HG02852 (cell line): ENCODE results near the gene ASTE1.
"Not testable (repeated sequence)": the region's sequence is repeated elsewhere in the genome, so short reads cannot be mapped to it uniquely, and the experiment has no call there.

Experiments
- ATAC-seq: cut with Tn5 transposase; IDR thresholded peaks from one replicate; pipeline ENCODE4 v1.9.1; 2021; ENCODE audit warnings: mild to moderate bottlenecking, moderate library complexity; ENCODE audit not compliant: unreplicated experiment

ASTE1 gene

DNA sequence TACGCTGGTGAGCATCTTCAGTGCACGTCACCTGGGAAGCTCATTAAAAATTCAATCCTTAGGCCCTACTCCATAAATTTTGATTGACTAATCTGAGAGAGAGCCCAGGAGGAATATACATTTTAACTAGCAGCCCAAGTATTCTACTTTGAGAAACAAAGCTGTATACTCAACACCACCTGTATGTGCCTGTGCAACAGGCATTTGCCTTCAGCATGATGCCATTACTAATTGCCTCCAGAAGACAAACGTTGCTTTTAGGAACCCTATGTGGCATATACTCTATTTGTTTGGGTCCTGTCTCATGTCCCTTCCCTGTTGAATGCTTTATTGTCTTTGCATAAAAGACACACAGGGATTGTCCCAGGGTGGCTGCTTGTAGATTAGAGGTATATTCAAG is 7.7 kb downstream of the ASTE1 start:
- ATAC-seq, result no peak

DNA sequence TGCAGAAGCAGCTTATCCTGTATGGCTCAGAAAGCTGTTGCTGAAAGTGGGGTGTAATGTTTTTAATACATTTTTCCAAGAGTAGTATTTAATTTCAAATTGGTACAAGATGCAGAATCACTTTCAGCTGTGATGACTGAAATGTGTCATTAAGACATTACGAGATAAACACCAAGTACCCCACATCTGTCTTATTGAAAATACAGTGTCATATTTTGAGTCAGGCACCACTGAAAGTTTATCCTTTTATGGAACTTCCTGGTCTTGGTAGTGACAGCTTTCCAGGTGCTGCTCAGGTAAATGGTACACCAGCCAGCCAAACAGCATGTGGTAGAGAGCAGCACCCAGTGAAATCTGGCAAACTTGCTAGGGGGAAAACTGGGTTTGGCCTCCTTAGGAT is 16.9 kb downstream of the ASTE1 start:
- no peak for ATAC-seq

DNA sequence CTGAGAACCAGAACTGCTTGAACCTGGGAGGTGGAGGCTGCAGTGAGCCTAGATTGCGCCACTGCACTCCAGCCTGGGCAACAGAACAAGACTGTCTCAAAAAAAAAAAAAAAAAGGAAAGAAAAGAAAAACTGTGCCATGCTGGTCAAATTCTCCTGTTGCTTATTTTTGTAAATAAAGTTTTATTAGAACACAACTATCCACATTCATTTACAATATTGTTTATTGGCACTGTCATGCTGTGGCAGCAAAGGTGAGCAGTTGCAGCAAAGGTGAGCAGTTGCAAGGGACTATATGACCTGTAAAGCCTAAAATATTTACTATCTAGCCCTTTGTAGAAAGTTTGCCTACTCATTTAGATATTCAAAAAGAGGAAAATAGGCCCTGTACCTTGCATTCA is 18.3 kb downstream of the ASTE1 start:
- no peak for ATAC-seq

DNA sequence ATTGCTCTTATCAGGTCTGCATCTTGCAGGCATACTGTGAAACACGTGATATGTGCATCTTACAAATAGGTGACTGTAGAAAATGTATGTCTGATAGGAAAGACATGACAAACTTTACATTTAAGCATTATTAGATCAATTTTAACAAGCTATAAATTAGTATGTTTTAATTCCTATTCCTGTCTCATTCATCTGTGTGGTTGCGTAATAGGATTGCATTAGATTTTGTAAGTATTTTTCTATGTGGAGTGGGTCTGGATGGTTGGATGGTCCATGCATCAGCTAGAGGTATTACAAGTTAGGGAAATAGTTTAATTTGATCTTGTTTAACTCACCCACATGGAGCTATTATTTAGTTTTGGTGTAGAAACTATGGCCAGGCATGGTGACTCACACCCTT is 18.8 kb downstream of the ASTE1 start:
- no peak for ATAC-seq

DNA sequence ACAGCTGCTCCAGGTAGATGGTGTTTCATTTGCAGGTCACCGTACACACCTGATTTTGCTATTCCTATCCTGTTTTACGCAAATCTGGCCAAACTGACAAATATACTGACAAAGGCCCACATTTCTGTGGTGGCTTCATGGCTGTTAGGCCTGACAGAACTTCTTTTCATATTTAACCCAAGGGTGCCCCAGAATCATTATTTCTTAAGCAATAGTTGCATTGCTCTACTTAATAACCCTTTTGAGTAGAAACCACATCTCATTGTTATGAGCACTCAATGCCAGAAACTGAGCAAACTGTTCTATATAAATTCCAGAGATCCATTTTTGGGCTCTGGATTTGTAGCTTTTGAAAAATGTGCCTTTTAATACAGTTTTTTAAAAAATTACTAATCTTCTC is 19.4 kb downstream of the ASTE1 start:
- no peak for ATAC-seq

DNA sequence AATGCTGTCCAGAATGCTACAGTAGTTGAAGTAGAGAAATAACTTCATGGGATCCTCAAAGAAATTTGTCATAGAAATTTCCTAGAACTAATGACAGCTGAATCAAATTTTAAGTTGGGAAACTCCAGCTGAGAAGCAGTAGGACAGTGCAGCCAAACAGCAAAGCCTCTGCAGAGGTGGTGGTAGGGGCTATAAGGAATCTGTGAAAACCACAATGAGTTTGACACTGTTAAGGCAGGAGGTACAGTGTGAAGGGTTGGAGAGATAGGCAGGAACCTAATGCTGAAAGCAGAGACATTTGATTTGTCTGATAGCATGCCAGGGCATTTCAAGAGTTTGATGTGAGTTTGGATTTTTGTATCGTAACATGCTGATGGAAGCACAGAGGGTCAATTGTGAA is 22.0 kb downstream of the ASTE1 start:
- ATAC-seq, result no peak

DNA sequence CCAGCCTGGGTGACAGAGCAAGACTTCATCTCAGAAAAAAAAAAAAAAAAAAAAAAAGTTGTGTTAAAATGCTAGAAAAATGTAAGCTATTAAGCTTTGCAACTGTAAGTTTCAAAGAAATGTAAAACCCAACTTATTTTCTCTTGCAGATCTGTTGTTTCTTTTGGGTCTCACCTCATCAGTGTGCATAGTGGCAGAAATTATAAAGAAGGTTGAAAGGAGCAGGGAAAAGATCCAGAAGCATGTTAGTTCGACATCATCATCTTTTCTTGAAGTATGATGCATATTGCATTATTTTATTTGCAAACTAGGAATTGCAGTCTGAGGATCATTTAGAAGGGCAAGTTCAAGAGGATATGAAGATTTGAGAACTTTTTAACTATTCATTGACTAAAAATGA is 25.6 kb downstream of the ASTE1 start:
- ATAC-seq, result no peak

DNA sequence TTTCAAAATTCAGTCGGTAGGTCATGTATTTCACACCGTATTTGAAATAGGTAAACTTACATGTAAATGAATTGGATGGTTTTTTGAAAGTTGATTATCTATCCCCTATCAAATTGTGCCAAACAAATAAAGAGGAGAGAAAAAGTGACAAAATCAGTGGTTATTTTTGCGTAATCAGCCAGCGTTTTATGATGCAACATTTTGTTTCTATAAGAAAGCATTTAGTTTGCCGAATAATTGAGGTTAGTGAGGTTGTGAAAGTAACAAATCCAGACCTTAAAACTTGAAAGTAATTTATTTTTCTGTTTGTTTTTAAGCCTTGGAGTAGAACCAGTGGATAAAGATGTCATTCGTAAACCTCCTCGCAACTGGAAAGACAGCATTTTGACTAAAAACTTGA is 29.3 kb downstream of the ASTE1 start:
- ATAC-seq, result no peak

DNA sequence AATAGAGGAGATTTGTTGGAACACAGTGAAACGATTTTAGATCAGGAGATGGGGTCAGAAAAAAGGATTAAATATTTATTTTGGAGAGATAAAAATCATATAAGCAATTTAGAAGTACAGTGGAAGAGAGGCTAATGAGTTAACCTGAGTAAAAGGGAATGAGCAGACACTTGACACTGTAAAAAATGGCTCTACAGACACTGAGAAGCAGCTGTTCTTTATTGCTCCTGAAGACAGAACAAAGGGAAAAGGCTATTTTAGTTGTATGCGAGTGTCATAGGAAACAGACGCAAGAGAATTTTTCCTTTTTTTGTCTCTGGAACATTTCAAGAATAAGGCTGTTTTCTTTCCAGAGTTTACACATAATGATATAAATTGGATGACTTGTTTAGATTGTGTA is 34.3 kb downstream of the ASTE1 start:
- ATAC-seq, result no peak

DNA sequence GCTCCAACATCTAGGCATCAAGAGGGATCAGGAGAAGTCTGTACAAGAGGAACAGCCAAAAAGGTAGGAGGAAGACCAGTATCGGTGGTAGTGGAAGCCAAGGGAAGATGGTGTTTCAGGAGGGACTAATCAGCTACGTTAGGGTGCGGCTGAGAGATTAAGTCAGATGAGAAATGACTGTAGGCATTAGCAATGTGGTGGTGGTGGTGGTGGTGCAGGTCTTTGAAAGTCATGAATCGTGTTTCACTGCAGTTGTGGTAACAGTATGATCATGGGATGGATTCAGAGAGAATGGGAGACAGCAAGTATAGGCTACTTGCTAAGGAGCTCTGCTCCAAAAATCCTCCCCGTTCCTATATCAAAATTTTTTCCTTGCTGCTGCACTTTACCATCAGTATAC is 35.5 kb downstream of the ASTE1 start:
- no peak for ATAC-seq

DNA sequence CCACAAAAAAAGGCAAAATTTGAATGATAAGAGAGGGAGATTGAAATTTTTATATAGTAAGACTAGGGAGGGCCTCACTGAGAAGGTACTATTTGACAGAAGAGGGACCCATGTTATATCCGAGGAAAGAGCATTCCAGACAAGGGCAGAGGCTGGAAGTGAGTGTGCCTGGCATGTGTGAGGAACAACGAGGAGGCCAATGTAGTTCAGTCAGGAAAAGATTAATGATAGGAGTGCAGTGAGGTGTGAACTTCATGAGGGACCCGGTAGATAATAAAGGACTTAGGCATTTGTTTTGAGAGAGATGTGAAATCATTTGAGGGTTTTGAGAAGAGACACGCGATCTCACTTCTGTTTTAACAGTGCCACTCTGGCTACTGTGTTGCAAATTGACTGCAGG is 36.3 kb downstream of the ASTE1 start:
- ATAC-seq, result no peak

DNA sequence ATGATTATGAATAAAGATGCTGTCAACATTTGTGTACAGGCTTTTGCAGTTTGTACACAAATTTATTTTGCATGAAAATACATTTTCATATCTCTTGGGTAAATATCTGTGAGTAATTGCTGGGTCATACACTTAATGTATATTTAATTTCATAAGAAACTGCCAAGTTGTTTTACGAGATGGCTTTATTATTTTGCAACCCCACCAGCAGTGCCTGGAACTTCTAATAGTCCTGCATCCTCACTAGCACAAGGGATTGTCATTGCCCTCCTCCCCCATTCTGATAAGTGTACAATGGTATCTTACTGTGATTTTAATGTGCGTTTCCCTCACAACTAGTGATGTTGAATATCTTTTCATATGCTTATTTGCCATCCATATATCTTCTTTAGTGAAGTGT is 45.2 kb downstream of the ASTE1 start:
- ATAC-seq, result no peak

DNA sequence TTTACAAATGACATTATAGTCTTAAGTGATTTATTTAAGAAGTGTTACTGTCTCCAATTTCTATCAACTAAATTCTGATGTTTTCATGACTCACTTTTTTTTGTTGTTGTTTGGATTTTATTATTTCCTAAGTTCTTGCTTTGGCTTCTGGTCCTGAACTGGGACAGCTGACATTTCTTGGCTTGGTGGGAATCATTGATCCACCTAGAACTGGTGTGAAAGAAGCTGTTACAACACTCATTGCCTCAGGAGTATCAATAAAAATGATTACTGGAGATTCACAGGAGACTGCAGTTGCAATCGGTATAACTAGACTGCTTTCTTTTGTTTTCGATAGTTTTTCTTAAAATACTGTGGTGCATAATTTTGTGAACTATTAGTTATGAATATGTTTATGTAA is 47.5 kb downstream of the ASTE1 start:
- no peak for ATAC-seq

DNA sequence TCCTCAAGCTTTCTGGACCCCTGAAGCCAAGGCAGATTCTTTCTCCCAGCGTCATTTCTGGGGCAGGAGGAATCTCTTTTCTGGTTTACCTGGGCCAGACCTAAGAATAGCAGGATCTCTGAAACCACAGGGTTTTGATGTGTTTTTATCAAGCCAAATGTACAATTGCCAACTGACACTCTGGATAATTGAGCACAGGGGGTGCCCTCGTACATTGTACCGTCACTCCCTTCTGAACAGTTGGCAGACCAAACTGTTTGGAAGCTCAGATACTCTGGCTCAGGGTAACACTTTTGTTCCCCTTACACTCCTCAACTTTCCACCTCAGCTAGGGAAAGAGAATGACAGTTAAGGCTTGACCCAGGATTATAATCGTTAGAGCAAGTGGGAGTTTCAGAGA is 49.9 kb downstream of the ASTE1 start:
- no peak for ATAC-seq

DNA sequence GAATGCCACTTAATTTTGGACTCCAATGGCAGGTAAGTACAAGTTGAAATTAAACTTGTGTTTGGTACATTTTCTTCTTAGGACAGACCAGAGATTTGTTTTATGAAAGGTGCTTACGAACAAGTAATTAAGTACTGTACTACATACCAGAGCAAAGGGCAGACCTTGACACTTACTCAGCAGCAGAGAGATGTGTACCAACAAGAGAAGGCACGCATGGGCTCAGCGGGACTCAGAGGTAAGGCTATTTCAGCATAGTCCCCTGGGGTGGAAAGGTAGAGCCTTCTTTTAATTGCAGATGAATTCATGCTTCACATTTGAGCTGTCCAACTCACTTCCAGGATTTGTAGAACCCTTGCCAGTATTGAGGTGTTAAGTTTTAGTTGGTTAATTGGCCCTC is 51.4 kb downstream of the ASTE1 start:
- no peak for ATAC-seq

DNA sequence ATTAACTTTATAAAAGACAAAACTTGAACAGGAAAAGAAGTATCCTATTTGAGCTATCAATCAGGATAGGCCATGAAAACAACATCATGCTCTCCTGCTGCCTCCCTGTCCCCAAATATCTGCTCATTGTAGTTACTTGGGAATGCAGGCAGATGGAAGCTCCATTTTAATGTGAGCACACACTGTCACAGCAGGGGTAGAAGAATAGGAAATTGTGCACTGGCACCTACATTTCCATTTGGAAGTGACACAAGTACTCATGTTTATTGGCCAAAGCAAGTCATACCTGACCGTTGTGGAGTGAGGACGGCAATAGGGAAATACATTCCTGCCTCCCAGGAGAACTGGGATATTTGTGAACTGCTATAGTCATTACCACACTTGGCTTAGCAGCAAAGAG is 52.4 kb downstream of the ASTE1 start:
- ATAC-seq, result no peak

DNA sequence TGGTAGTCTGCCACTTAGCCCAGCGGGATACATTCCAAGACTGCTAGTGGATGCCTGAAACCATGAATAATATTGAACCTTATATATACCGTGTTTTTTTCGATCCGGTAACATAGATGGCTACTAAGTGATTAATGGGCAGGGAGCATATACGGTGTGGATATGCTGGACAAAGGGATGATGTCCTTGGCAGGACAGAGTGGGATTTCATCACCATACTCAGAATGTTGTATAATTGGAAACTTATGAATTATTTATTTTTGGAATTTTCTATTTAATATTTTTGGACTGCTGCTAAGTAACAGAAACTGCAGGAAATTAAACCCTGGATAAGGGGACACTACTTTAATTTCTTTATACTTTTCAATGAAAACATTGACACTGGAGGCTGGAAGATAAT is 53.2 kb downstream of the ASTE1 start:
- no peak for ATAC-seq

DNA sequence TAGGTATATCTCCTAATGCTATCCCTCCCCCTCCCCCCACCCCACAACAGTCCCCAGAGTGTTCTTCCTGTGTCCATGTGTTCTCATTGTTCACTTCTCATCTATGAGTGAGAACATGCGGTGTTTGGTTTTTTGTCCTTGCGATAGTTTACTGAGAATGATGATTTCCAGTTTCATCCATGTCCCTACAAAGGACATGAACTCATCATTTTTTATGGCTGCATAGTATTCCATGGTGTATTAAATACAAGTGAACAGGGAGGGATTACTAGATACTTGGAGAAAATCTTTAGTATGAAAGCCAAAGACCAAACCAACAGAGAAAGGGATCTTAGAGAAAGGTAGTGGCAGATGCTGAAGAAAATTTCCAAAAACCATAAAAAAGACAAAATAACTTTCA is 54.0 kb downstream of the ASTE1 start:
- ATAC-seq, result not testable (repeated sequence)

DNA sequence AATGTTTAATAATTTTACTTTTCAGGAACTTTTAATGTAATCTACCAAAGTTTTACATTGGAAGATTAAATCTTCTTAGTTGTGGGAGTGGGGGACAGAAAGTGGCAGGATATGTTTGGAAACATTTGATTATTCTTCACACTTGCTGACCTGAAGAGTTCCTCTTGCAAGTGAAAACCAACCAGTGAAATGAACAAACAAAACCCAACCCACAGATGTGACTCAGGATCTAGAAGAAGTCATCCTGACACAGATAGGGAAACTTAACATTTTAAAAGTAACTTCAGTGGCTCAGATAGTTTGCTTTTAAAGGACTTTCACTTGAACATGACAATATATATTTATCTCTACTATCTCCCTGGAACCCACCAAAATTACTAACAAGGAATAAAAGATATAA is 55.4 kb downstream of the ASTE1 start:
- no peak for ATAC-seq

DNA sequence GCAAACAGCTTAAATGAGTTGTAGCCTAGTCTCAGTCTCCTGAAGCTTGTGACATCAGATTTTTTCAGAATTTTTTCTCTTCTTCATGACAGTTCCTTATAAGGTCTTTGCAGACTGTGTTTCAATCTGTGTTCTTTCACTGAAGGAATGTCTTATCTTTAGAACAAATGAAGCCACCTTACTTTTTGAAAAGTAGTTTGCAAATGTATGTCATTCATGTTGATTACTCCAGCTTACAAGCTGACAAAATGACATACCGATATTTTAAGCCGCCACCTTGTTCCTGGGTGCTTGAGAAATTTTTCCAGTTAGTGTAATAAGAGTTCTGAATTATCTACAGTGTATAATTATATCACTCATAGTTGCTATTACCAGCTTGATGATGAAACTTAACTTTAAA is 57.0 kb downstream of the ASTE1 start:
- no peak for ATAC-seq

DNA sequence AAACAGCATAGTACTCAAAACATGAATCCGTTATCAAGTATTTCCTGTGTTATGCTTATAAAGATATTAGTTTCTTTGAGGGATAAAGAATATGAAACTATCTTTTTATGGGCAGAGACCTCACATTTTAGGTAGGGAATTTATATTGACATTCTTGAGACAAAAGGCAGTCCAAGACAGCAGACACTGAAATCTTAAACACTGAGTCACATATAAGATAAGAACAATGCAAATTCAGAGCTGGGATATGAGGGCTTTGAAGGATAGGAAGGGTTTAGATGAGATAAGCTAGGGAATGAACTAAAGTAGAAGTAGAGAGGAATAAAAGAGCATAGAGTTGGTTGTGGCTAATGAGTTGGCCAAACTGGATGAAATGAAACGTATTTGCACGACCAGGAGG is 58.4 kb downstream of the ASTE1 start:
- ATAC-seq, result no peak

DNA sequence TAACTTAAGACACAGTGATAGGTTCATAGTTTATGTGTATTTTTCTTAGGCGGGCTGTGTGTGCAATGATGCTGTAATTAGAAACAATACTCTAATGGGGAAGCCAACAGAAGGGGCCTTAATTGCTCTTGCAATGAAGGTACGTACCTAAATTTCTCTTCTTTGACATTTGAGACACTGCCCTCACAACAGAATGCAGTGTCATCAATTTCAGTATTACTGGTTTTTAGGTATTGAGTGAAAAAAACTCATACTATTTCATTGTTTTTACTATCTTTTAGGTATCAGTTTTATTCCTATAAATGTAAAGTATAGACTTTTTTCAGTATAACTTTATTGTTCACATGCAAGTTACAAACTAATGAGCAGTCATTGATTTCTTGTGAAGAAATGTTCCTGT is 59.3 kb downstream of the ASTE1 start:
- ATAC-seq, result no peak

DNA sequence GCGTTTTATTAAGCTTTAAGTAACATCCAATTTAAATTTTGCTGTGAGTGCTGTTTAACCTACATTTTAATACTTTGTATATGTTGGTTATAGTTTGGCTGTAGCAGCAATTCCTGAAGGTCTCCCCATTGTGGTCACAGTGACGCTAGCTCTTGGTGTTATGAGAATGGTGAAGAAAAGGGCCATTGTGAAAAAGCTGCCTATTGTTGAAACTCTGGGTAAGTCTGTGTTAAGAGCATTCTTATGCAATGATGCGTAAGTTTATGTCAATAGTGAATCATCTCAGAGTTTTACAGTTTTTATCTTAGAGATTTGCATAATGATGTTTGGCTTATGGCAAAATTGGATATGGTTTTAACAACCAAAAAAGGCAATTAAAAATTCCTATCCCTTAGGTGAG is 62.7 kb downstream of the ASTE1 start:
- no peak for ATAC-seq
